GM12878 (cell line): Measurements from ENCODE around the gene CCDC9B. TPM values are rescaled to one million over a fixed set of nuclear protein-coding genes. Genes with fewer than 3 reads are reported as not detected.

ENCODE experiments used
- BCL3 ChIP-seq: IDR thresholded peaks from 2 replicates; pipeline ENCODE4 v1.6.1; 2011; ENCODE audit warnings: borderline replicate concordance, low read depth, mild to moderate bottlenecking, moderate library complexity, low read length; ENCODE audit not compliant: insufficient read depth, poor library complexity, severe bottlenecking
- BHLHE40 ChIP-seq, 2 experiments: fragments of 450-650 bp in 1 of 2; IDR thresholded peaks; 2 replicates each; pipeline ENCODE4 v1.6.1; 2011 to 2017; ENCODE audit warnings: low read depth in 2 of 2, borderline replicate concordance in 1 of 2, improper control_type of control experiment in 1 of 2, low read length in 1 of 2, mild to moderate bottlenecking in 1 of 2
- CBX3 ChIP-seq: fragments of 200-600 bp; sonication (generic); IDR thresholded peaks from 2 replicates; pipeline ENCODE4 v1.6.1; 2016; ENCODE audit warnings: low read depth, borderline replicate concordance
- CUX1 ChIP-seq: IDR thresholded peaks from 2 replicates; pipeline ENCODE4 v1.6.1; 2012; ENCODE audit warnings: improper control_type of control experiment, low read depth, low read length; ENCODE audit not compliant: insufficient replicate concordance
- DPF2 ChIP-seq: fragments of 450-650 bp; IDR thresholded peaks from 2 replicates; pipeline ENCODE4 v1.6.1; 2017; ENCODE audit warnings: mild to moderate bottlenecking
- ELK1 ChIP-seq: IDR thresholded peaks from 2 replicates; pipeline ENCODE4 v1.6.1; 2012; ENCODE audit warnings: low read depth, low read length, improper control_type of control experiment
- EP300 ChIP-seq, 2 experiments: fragments of 150-350 bp in 1 of 2; IDR thresholded peaks; 2 replicates each; pipeline ENCODE4 v1.6.1; 2011 to 2012; ENCODE audit warnings: low read depth in 2 of 2, low read length in 2 of 2, borderline replicate concordance in 1 of 2, improper control_type of control experiment in 1 of 2, inconsistent platforms in 1 of 2; ENCODE audit not compliant: control insufficient read depth in 1 of 2
- FOXM1 ChIP-seq: IDR thresholded peaks from 2 replicates; pipeline ENCODE4 v1.6.1; 2012; ENCODE audit warnings: low read depth, mild to moderate bottlenecking, inconsistent platforms, low read length, moderate library complexity
- IKZF2 ChIP-seq, 2 experiments: fragments of 450-650 bp; IDR thresholded peaks; 2 replicates each; pipeline ENCODE4 v1.6.1; 2017; ENCODE audit warnings: mild to moderate bottlenecking in 2 of 2, moderate library complexity in 2 of 2
- KLF5 ChIP-seq: fragments of 450-650 bp; IDR thresholded peaks from 2 replicates; pipeline ENCODE4 v1.6.1; 2014; ENCODE audit warnings: mild to moderate bottlenecking; ENCODE audit not compliant: partially characterized antibody
- MTA2 ChIP-seq: fragments of 450-650 bp; IDR thresholded peaks from 2 replicates; pipeline ENCODE4 v1.6.1; 2016; ENCODE audit warnings: low read depth, mild to moderate bottlenecking, moderate library complexity
- NBN ChIP-seq: fragments of 450-650 bp; IDR thresholded peaks from 2 replicates; pipeline ENCODE4 v1.6.1; 2016
- NR2C1 ChIP-seq: fragments of 450-650 bp; IDR thresholded peaks from 2 replicates; pipeline ENCODE4 v1.6.1; 2017; ENCODE audit warnings: antibody characterized with exemption, mild to moderate bottlenecking, moderate library complexity
- NR2F1 ChIP-seq: fragments of 450-650 bp; conservative IDR thresholded peaks from 2 replicates; pipeline ENCODE4 v1.6.1; 2017; ENCODE audit warnings: mild to moderate bottlenecking
- NRF1 ChIP-seq: conservative IDR thresholded peaks from 2 replicates; pipeline ENCODE4 v1.6.1; 2011; ENCODE audit warnings: mild to moderate bottlenecking, low read depth, low read length, improper control_type of control experiment
- POLR2AphosphoS5 ChIP-seq: IDR thresholded peaks from 2 replicates; pipeline ENCODE4 v1.6.1; 2011; ENCODE audit warnings: mild to moderate bottlenecking, low read length, inconsistent platforms
- RAD21 ChIP-seq: IDR thresholded peaks from 2 replicates; pipeline ENCODE4 v1.6.1; 2011; ENCODE audit warnings: mild to moderate bottlenecking, low read depth, low read length, moderate library complexity; ENCODE audit not compliant: insufficient read depth
- SMARCA5 ChIP-seq: fragments of 450-650 bp; IDR thresholded peaks from 2 replicates; pipeline ENCODE4 v1.6.1; 2017; ENCODE audit warnings: mild to moderate bottlenecking
- TARDBP ChIP-seq: IDR thresholded peaks from 2 replicates; pipeline ENCODE4 v1.6.1; 2016; ENCODE audit warnings: borderline replicate concordance
- USF2 ChIP-seq: IDR thresholded peaks from 2 replicates; pipeline ENCODE4 v1.6.1; 2011; ENCODE audit warnings: low read depth, low read length, improper control_type of control experiment, borderline replicate concordance
- YBX1 ChIP-seq: fragments of 450-650 bp; IDR thresholded peaks from 2 replicates; pipeline ENCODE4 v1.6.1; 2016; ENCODE audit warnings: antibody characterized with exemption
- ZNF274 ChIP-seq: IDR thresholded peaks from one replicate; pipeline ENCODE4 v1.8.0; 2011; ENCODE audit not compliant: insufficient read length, insufficient read depth
- polyA plus RNA-seq, 11 experiments: library from polyadenylated mRNA; depleted of rRNA in 4 of 11; unstranded in 6 of 11; stranded (reverse) in 5 of 11; fragments of >200 nt; fragmentation: Nextera tagmentation in 4 of 11; fragmentation: Illumina TruSeq in 1 of 11; extraction: Ambion mirVana in 4 of 11; extraction: Trizol in 1 of 11; gene quantifications; 1 replicate in 1 of 11; 2 replicates in 10 of 11; pipeline versions ENCODE4 v1.2.1 to v1.2.3, GENCODE V29; 2011 to 2016; ENCODE audit warnings: inconsistent platforms in 2 of 11, missing spikeins in 2 of 11, low read depth in 1 of 11
- total RNA-seq, 4 experiments: library from RNA; depleted of rRNA in 3 of 4; stranded (reverse); fragments of >200 nt in 3 of 4; fragmentation: Illumina TruSeq in 1 of 4; extraction: Trizol in 1 of 4; gene quantifications; 2 replicates each; pipeline versions ENCODE4 v1.2.1 to v1.2.3, GENCODE V29; 2013 to 2021

CCDC9B gene
- total and polyA plus RNA-seq, 10 of the 15 experiments (the other 5 are each of a cell fraction or from before 2014, with no cell fraction given) = 0.01 to 0.08 (median 0.03) TPM; not detected in 6

- TF ChIP-seq CUX1 = no peak
- no peak for TF ChIP-seq NRF1
- TF ChIP-seq NR2C1 = no peak
- peak; percentile 91 for TF ChIP-seq ELK1
- TF ChIP-seq KLF5 = no peak
- no peak for TF ChIP-seq RAD21
- peak; percentile 40; the same call in 1 of the 2 replicates for TF ChIP-seq TARDBP
- TF ChIP-seq YBX1 = no peak
- no peak for TF ChIP-seq FOXM1
- TF ChIP-seq BCL3 = no peak
- no peak for TF ChIP-seq CBX3
- peak in 1 of 2 experiments; percentile 46; a peak in 1 of 4 replicates for TF ChIP-seq BHLHE40 (IDR thresholded peaks at IDR 0.05; ENCODE audit: borderline replicate concordance in 1 of 2, low read depth in 2 of 2, low read length in 1 of 2)
- no peak for TF ChIP-seq SMARCA5
- TF ChIP-seq NR2F1 = no peak
- no peak for TF ChIP-seq POLR2AphosphoS5
- no peak for TF ChIP-seq USF2
- 0 out of 2 replicates have a peak, but pooled peaks have one; percentile 13 for TF ChIP-seq DPF2
- TF ChIP-seq IKZF2 (IDR thresholded peaks at IDR 0.05) = no peak
- 0 out of 2 replicates have a peak, but pooled peaks have one; percentile 53 for TF ChIP-seq NBN
- TF ChIP-seq EP300 (IDR thresholded peaks at IDR 0.05; ENCODE audit: borderline replicate concordance in 1 of 2, control insufficient read depth in 1 of 2, low read depth in 2 of 2, low read length in 2 of 2) = no peak
- TF ChIP-seq ZNF274 = no peak
- no peak for TF ChIP-seq MTA2
Measured at GRCh38 chr15:40323239-40323952, 17.3 kb downstream of the CCDC9B start, which contains the start of gene INAFM2 (continued).
